Endothelial cell of umbilical vein (primary cell): ENCODE data around the gene RAD51B. TPM values are rescaled to one million over a fixed set of nuclear protein-coding genes. Genes with fewer than 3 reads are reported as not detected.

Source experiments
- BruUV-seq: library from RNA; stranded (reverse); fragments of 400-500 nt; replicated peaks from 2 replicates; lab custom pipeline; 2021; lab: Mats Ljungman, UMichigan
- CTCF ChIA-PET: fragments of 300-600, 350-600 bp; sonication (Branson Sonifier 250); formaldehyde crosslinking; loops from one replicate; lab custom pipeline; 2021; ENCODE audit warnings: antibody characterized with exemption, inconsistent platforms; lab: Charles Lee
- POLR2A ChIA-PET: fragments of 300-600, 350-600 bp; sonication (Branson Sonifier 250); formaldehyde crosslinking; loops from one replicate; lab custom pipeline; 2021; ENCODE audit warnings: antibody characterized with exemption, inconsistent platforms; lab: Charles Lee
- DNase-seq: peaks from one replicate; pipeline ENCODE4 v3.0.0-alpha.2; 2011; ENCODE audit warnings: low read depth, low spot score
- FAIRE-seq: peaks from 2 replicates; lab custom pipeline; 2011; peaks lifted over from hg19 to GRCh38; lab: Jason Lieb, UNC
- H2AFZ ChIP-seq: 2 replicates; pipeline ENCODE4 v1.6.0; 2012; ENCODE audit warnings: low read depth, low read length, control low read depth, inconsistent platforms
- H3K27ac ChIP-seq: 2 replicates; pipeline ENCODE4 v1.5.1; 2011; ENCODE audit warnings: low read depth, mild to moderate bottlenecking, control low read depth, low read length, moderate library complexity; ENCODE audit not compliant: insufficient read depth
- H3K27me3 ChIP-seq, 2 experiments: 2 replicates each; pipeline versions ENCODE4 v1.6.0 to v1.6.1; 2011; ENCODE audit warnings: low read length in 2 of 2, mixed read lengths in 1 of 2; ENCODE audit not compliant: control insufficient read depth in 2 of 2, insufficient read depth in 2 of 2
- H3K36me3 ChIP-seq, 2 experiments: 2 replicates in 1 of 2; 3 replicates in 1 of 2; pipeline ENCODE4 v1.5.1; 2011; ENCODE audit warnings: low read length in 2 of 2, mild to moderate bottlenecking in 1 of 2, moderate library complexity in 1 of 2; ENCODE audit not compliant: control insufficient read depth in 2 of 2, insufficient read depth in 2 of 2; ENCODE audit errors: extremely low read depth in 1 of 2
- H3K4me1 ChIP-seq: 3 replicates; pipeline ENCODE4 v1.5.1; 2011; ENCODE audit warnings: mild to moderate bottlenecking, low read length; ENCODE audit not compliant: control insufficient read depth, insufficient read depth; ENCODE audit errors: extremely low read depth
- H3K4me2 ChIP-seq: 2 replicates; pipeline ENCODE4 v1.6.1; 2011; ENCODE audit warnings: low read length, control low read depth, mixed read lengths; ENCODE audit not compliant: insufficient read depth
- H3K4me3 ChIP-seq, 3 experiments: fragments of 200-600 bp in 1 of 3; sonication (generic), shearing (Covaris generic) in 1 of 3; replicated peaks in 1 of 3; 2 replicates each; pipeline ENCODE4 v1.5.1; 2011 to 2016; ENCODE audit warnings: control low read depth in 3 of 3, low read length in 3 of 3, mild to moderate bottlenecking in 2 of 3, inconsistent platforms in 1 of 3, low read depth in 1 of 3, moderate library complexity in 1 of 3; ENCODE audit not compliant: insufficient read depth in 1 of 3
- H3K79me2 ChIP-seq: 2 replicates; pipeline ENCODE4 v1.6.0; 2012; ENCODE audit warnings: low read length, inconsistent platforms; ENCODE audit not compliant: control insufficient read depth, insufficient read depth
- H3K9ac ChIP-seq: replicated peaks from 2 replicates; pipeline ENCODE3; 2011; ENCODE audit warnings: low read length, control low read depth; ENCODE audit not compliant: insufficient read depth; ENCODE audit errors: extremely low read depth
- H3K9me1 ChIP-seq: replicated peaks from 3 replicates; pipeline ENCODE4 v1.6.0; 2011; ENCODE audit warnings: mild to moderate bottlenecking, low read length; ENCODE audit not compliant: control insufficient read depth, insufficient read depth; ENCODE audit errors: extremely low read depth
- H3K9me3 ChIP-seq: replicated peaks from 2 replicates; pipeline ENCODE4 v1.5.1; 2012; ENCODE audit warnings: low read length, inconsistent platforms; ENCODE audit not compliant: control insufficient read depth, insufficient read depth
- H4K20me1 ChIP-seq: replicated peaks from 2 replicates; pipeline ENCODE3; 2011; ENCODE audit warnings: mild to moderate bottlenecking, low read length; ENCODE audit not compliant: control insufficient read depth, insufficient read depth; ENCODE audit errors: extremely low read depth
- CTCF ChIP-seq, 2 donors: IDR thresholded peaks; 1 replicate in 1 of 2; 2 replicates in 1 of 2; pipeline ENCODE4 v1.5.1; 2011; ENCODE audit warnings: low read length in 2 of 2, mild to moderate bottlenecking in 2 of 2, moderate library complexity in 2 of 2, control low read depth in 1 of 2, inconsistent platforms in 1 of 2, low read depth in 1 of 2; ENCODE audit not compliant: insufficient read depth in 1 of 2; ENCODE audit errors: extremely low read depth in 1 of 2
- EZH2 ChIP-seq: IDR thresholded peaks from 2 replicates; pipeline ENCODE4 v1.6.1; 2012; ENCODE audit warnings: borderline replicate concordance, low read depth, mild to moderate bottlenecking, moderate library complexity, low read length, inconsistent platforms; ENCODE audit not compliant: severe bottlenecking
- FOS ChIP-seq: IDR thresholded peaks from 2 replicates; pipeline ENCODE4 v1.6.1; 2011; ENCODE audit warnings: mild to moderate bottlenecking, low read length, moderate library complexity, borderline replicate concordance; ENCODE audit not compliant: insufficient read depth
- GATA2 ChIP-seq: IDR thresholded peaks from 2 replicates; pipeline ENCODE4 v1.7.0; 2011; ENCODE audit warnings: low read depth, mild to moderate bottlenecking, moderate library complexity, mixed read lengths, low read length; ENCODE audit not compliant: insufficient read length, insufficient read depth
- JUN ChIP-seq: IDR thresholded peaks from 2 replicates; pipeline ENCODE4 v1.6.1; 2011; ENCODE audit warnings: borderline replicate concordance, low read depth; ENCODE audit not compliant: insufficient read length, insufficient read depth
- MAX ChIP-seq: IDR thresholded peaks from 2 replicates; pipeline ENCODE4 v1.6.1; 2011; ENCODE audit not compliant: insufficient read depth, insufficient read length
- MYC ChIP-seq: IDR thresholded peaks from one replicate; pipeline ENCODE4 v1.6.1; 2011; ENCODE audit warnings: mild to moderate bottlenecking, low read depth, low read length
- POLR2A ChIP-seq: IDR thresholded peaks from 2 replicates; pipeline ENCODE4 v1.6.1; 2012; ENCODE audit warnings: low read depth, mild to moderate bottlenecking, control low read depth, low read length
- dilution Hi-C: fragments of 300-500 bp; cut with MboI; formaldehyde crosslinking; loops from one replicate; pipeline ENCODE4 v1.15.0; 2019; ENCODE audit warnings: low sequenced_read_pairs; ENCODE audit not compliant: extremely low pct_ligation_motif_present
- intact Hi-C: fragments of 100-400 bp; cut with micrococcal nuclease; formaldehyde crosslinking; loops from one replicate; pipeline ENCODE4 v1.10.0; 2022
- polyA plus RNA-seq, 4 experiments: library from polyadenylated mRNA; depleted of rRNA in 3 of 4; stranded (reverse) in 3 of 4; unstranded in 1 of 4; fragments of >200 nt; gene quantifications; 2 replicates each; pipeline versions ENCODE4 v1.2.1 to v1.2.3, GENCODE V29; 2011 to 2012; ENCODE audit warnings: missing spikeins in 1 of 4
- total RNA-seq: library from RNA; stranded (reverse); gene quantifications from 2 replicates; pipeline ENCODE4 v1.2.3, GENCODE V29; 2021

The RAD51B gene
- total and polyA plus RNA-seq, 2 donors (not counting 3 experiments of a cell fraction or from before 2014, with no cell fraction given) = 3.9 to 19.0 TPM

DNA sequence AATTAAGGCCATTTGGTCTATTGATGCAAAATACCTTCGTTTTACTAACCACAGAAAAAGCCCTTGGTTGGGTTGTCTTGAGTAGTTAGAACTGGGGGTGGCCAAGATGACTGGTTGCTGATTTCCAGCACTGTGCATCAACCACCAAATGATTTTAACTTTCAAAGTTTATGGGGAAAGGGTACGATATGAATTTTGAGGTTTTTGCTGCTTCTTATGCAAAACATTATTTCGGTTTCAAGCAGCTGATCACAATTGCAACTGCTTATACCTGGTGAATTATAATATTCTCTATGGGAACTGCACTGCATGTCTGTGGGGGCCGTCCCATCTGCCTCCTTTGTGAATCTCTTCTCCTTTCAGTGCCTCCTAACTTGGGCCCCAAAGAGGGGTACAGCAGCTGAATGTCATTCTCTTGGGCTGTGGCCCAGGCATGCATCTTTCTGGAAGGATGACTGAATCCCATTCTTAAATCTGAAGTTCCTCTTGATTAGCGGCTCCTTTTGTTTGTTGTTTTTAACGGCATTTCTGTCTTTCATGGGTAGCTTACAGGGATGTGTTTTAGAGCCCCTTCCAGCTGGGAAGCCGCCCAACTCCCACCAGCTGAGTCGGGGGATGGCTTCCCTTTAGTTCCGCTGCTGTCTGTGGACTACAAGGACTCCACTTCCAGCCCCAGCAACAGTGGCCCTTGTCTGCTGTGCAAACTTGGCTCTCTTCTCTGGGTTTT, 493.5 kb downstream of the RAD51B start:
- Histone ChIP-seq H3K4me1 (peaks cover 9% of the 10 kb centered on the region), H3K9me1 (no peaks in the 10 kb centered on the region), H4K20me1 (no peaks in the 10 kb centered on the region), H3K9me3 (no peaks in the 10 kb centered on the region), H3K79me2 (no peaks in the 10 kb centered on the region), H3K27ac (no peak overlapping the region), H3K36me3 (no peaks in the 10 kb centered on the region), H2AFZ (no peak overlapping the region), H3K27me3 (no peaks in the 10 kb centered on the region), H3K9ac (no peak overlapping the region), H3K4me3 (no peak overlapping the region), H3K4me2 (no peak overlapping the region)
- intact Hi-C loops = no loop called here
- FAIRE-seq (no peak), DNase-seq (no peak)
- ChIA-PET CTCF (no interaction called here), POLR2A (no interaction called here)
- BruUV-seq = no TSS peak
- no peak for TF ChIP-seq EZH2
- no peak for TF ChIP-seq FOS
- TF ChIP-seq MAX = no peak
- TF ChIP-seq CTCF (IDR thresholded peaks at IDR 0.05; ENCODE audit: extremely low read depth in 1 of 2, insufficient read depth in 1 of 2, low read depth in 1 of 2, low read length in 2 of 2) = no peak
- no peak for TF ChIP-seq GATA2
- TF ChIP-seq JUN = no peak
- no peak for TF ChIP-seq MYC
- no peak for TF ChIP-seq POLR2A
- dilution Hi-C loops = no loop called here
